ENCODE measurements around the gene ZNF467.

Gene ZNF467

GRCh38 chr7:149773446-149774236 is at the start of gene ZNF467:
TSS of gene ZNF467 (minus strand) at chr7:149773588. CDS start at chr7:149771032, 2,556 bp downstream.
- DNase-seq: peak in 1 of 2 experiments; percentile 28

GRCh38 chr7:149822353-149822943 is 49.1 kb upstream of the ZNF467 start:
- DNase-seq: no peak

GRCh38 chr7:149821191-149822148 is 48.1 kb upstream of the ZNF467 start:
- no peak for DNase-seq

- DNase-seq: no peak
Observed at GRCh38 chr7:149820622-149821190, 47.3 kb upstream of the ZNF467 start.

GRCh38 chr7:149819961-149820340 is 46.6 kb upstream of the ZNF467 start:
- DNase-seq: no peak

- no peak for DNase-seq
Observed at GRCh38 chr7:149819141-149819960, 46.0 kb upstream of the ZNF467 start.

- no peak for DNase-seq
Observed at GRCh38 chr7:149818536-149818840, 45.1 kb upstream of the ZNF467 start.

- no peak for DNase-seq
Observed at GRCh38 chr7:149817836-149818535, 44.6 kb upstream of the ZNF467 start.

- no peak for DNase-seq
Observed at GRCh38 chr7:149817301-149817771, 43.9 kb upstream of the ZNF467 start.

- DNase-seq: no peak
Observed at GRCh38 chr7:149816794-149817193, 43.4 kb upstream of the ZNF467 start.

- no peak for DNase-seq
Observed at GRCh38 chr7:149816267-149816751, 42.9 kb upstream of the ZNF467 start.

GRCh38 chr7:149815661-149816266 is 42.4 kb upstream of the ZNF467 start:
- no peak for DNase-seq

- no peak for DNase-seq
Observed at GRCh38 chr7:149815121-149815520, 41.7 kb upstream of the ZNF467 start.

GRCh38 chr7:149814494-149814893 is 41.1 kb upstream of the ZNF467 start:
- DNase-seq: no peak

- no peak for DNase-seq
Observed at GRCh38 chr7:149813254-149814035, 40.1 kb upstream of the ZNF467 start.

GRCh38 chr7:149811831-149812490 is 38.6 kb upstream of the ZNF467 start:
- no peak for DNase-seq

GRCh38 chr7:149811221-149811620 is 37.8 kb upstream of the ZNF467 start:
- no peak for DNase-seq

GRCh38 chr7:149809215-149809614 is 35.8 kb upstream of the ZNF467 start:
- no peak for DNase-seq

- DNase-seq: no peak
Observed at GRCh38 chr7:149808311-149808710, 34.9 kb upstream of the ZNF467 start.

All from NCI-H1930 (cell line).